GM12872 (cell line): Measurements from ENCODE around the gene CARD9.

Source experiments
- CTCF ChIP-seq: IDR thresholded peaks from 3 replicates; pipeline ENCODE4 v1.5.1; 2011; ENCODE audit warnings: low read depth, mild to moderate bottlenecking, low read length, moderate library complexity; ENCODE audit not compliant: insufficient read depth

CARD9 gene

GRCh38 chr9:136333486-136333885, 40.0 kb downstream of the CARD9 start:
- no peak for TF ChIP-seq CTCF

DNA sequence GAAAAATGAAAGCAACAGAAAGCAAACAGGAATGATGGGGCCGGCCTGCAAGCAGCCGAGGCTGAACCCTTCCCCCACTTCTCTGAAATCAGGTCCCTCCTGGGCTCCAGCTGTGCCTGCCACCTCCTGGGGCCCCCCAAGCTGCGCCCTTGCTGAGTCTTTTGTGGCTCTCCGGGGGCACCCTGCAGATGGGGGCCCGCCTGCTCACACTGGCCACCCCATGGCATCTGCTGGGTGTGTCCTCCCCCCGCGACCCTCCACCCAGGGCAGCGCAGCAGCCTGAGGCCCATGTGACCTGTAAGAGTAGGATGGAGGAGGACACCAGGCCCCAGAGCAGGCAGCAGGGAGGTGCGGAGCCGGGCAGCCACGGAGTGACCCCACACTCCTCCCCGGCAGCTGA, 40.4 kb downstream of the CARD9 start:
- no peak for TF ChIP-seq CTCF

GRCh38 chr9:136332482-136332983, 40.9 kb downstream of the CARD9 start:
- TF ChIP-seq CTCF = no peak

DNA sequence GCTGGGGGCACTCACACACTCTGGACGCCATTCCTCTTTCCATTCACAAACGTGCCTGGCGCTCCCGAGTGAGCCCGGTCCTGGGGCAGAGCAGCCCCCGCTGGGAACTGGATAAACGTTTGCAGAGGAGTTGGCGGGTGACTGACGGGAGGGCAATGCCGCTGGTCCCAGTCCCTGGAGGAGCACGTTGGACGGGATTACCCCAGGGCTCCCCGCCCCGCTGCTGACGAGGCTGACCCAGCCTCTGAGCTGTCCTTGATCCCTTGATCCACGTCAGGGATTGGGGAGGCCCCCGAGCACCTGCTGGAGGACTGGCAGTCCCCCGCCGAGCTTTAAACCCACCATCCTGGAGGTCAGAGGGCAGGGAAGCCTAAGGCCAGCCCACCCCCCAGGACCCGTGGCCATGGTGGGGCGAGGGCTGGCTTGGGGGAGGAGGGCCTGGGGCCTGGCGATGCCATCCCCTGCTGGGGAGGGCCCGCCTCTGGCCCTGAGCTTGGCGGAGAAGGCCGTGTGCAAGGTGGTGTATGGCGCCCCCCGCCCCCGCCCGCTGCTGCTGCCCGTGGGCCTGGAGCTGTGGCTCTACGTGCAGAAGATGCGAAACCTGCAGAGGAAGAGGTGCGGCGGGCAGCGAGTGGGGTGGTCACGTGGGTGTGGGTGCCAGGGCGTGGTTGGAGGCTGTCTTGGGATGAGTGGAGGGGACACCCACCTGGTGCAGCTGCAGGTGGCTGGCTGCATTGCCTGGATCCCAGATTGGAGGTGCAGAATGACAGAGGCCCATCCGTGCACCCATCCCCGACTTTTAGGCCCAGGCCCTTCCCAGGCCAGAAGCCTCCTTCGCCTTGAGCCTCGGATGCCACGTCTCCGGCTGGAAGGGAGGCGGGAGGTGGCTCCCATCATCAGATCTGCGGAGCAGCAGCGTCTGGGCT, 41.6 kb downstream of the CARD9 start:
- TF ChIP-seq CTCF = no peak

- TF ChIP-seq CTCF = no peak
Measured at GRCh38 chr9:136331030-136331429, 42.4 kb downstream of the CARD9 start.

DNA sequence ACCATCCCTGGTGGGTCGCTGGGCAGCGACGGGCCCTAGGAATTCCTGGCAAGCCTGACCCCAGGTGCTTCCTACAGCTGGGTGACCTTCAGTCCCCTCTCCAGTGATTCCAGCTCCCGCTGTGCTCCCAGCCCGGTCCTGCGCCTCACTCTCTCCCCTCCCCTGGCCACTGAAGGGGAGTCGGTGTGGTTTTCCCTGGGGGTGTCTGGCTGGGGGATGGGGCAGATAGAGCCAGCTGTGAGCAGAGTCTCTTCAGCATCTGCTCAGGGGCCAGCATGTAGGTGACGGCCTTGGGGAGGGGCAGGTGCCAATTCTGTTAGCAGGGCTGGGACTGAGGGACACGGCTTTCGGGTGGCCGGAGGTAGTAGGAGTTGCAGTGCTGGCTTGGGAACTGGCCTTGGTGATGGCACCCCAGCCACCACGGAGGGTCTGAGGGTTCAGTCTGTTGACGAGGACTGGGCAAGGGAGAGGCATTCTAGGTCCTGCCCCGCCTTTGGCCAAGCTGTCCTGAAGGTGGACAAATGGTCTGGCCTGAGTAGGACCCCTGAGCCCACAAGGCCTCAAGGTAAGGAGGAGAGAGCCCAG, 43.0 kb downstream of the CARD9 start:
- no peak for TF ChIP-seq CTCF

- no peak for TF ChIP-seq CTCF
Measured at GRCh38 chr9:136329636-136330405, 43.6 kb downstream of the CARD9 start.
